NCI-H2227 treated with DMSO at 0.1 percent for 48 hours (cell line): ENCODE data around the gene B3GAT1.
"Not testable (repeated sequence)": the region's sequence is repeated elsewhere in the genome, so short reads cannot be mapped to it uniquely, and the experiment has no call there.

Experiments used
- DNase-seq: peaks from one replicate; lab custom pipeline; 2025; lab: John Stamatoyannopoulos, UW

The B3GAT1 gene

DNA sequence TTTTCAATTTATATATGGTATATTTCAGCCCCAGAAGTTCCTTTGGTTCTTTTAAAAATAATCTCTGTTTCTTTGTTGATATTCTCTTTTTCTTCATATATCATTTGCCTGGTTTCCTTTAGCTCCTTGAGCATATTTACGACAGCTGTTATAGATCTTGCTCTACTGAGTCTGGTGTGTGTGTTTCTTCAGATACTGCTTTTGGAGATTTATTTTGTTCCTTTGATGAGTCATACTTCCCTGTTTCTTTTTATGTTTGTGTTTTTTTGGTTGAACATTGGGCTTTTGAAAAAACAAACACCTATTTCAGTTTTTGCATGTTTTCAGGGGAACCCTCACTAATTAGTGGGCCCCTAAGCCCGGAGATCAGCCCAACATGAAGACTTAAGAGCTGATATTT, 56.9 kb downstream of the B3GAT1 start:
- DNase-seq = no peak

DNA sequence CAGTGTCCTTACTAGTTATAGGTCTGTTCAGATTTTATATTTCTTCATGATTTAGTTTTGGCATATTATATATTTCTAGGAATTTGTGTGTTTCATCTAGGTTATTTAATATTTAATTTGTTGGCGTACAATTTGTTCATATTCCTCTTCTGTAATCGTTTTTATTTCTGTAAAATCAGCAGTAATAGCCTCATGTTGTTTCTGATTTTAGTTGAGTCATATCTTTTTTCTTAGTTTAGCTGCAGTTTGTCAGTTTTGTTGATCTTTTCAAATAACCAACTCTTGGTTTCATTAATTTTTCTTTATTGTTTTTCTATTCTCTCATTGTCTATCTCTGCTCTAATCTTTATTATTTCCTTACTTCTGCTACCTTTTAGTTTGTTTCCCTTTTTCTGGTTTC, 59.9 kb downstream of the B3GAT1 start:
- DNase-seq = no peak

DNA sequence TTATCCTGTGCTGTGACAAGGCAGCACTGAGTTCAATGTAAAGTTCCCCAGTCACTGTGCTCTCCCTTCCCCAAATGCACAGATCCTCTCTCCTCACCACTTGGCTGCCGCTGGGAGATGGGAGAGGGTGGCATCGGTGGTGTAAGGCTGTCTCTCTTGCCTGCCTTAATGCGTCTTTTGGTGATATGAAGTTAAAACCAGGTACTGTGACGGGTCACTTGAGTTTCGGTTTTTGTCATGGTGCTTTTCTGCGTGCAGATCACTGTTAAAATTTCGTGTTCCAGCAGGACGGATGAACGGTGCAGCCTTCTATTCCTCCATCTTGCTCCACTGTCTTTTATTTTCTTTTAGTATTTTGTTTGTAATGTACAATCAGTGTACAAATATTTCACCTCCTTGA, 61.7 kb downstream of the B3GAT1 start:
- DNase-seq = no peak

DNA sequence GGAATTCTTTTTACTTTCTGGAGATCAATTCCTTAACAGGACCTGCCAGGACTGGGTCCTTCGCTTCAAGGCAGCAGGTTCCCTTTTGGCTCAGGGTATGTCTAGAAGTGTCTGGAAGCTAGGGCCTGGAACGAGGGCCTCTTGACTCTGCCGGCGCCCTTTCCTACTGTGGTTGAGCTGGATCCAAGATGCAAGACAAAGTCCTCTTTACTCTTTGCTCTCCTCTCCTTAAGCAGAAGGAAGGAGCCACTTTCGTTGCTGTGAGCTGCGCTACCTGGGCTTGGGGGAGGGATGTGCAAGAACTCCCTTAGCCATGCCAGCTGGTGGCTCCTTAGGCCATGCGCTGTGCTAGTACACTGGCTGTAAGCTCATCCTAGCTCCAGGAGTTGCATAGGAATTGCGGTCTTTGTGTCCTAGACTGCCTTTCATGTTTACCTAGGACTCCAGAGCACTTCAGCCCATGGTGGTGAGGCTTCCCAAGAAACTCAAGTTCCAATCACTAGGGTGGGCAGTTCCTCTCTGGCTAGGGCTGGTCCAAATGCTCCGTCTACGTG, 62.2 kb downstream of the B3GAT1 start:
- no peak for DNase-seq

DNA sequence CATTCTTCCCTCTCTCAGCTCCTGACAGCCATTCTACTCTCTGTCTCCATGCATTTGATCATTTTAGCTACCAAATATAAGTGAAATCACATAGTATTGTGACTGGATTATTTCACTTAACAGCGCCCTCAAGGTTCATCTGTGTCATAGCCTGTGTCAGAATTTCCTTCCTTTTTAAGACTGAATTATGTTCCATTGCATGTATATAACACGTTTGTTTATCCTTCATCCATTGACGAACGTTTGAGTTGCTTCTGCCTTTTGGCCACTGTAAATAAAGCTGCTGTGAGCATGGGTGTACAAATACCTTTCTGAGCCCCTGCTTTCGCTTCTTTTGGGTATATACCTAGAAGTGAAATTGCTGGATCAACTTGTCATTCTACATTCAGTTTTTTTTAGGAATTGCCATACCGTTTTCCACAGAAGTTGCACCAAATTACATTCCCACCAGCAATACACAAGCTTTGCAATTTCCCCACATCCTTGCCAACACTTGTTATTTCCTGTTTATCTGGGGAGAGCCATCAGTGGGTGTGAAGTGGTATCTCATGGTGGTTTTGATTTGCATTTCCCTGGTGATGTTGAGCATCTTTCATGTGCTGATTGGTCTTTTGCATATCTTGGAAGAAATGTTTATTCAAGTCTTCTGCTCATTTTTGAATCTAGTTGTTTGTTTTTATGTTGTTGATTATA, 62.8 kb downstream of the B3GAT1 start:
- DNase-seq = no peak

DNA sequence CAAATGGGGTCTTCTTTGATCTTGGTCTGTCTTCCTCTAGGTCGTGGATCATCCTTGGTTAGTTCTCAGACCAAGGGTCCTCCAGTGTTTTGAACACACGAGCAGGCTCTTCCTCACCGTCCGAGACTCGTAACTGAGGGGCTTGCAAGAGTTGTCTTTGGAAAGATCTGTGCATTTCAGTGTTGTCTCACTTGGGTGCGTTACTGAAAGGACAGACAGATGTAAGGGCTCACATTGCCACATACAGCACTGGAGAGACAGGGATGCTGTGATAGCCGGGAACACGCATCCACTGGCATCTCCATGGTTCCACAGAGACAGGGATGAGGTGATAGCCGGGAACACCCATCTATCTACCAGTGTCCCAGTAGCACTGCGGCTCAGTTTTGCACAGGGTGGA, 64.6 kb downstream of the B3GAT1 start:
- no peak for DNase-seq

DNA sequence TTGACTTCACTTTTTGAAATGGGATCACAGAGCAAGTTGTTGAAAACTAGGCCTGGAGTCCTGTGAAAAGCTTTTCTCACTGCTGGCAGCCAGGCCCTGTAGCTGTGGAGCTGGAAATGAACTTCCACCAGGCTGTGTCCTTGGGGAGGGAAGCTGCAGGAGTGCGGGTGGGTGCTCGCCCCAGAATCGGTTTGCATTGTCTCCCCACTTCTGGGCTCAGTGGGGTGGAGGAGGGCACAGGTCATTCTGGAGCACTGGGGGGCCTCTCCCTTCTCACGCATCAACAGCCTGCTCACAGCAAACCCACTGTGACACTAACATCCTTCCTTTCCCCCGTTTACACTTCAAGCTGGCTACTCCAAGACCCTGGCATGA, 65.1 kb downstream of the B3GAT1 start:
- DNase-seq = no peak

DNA sequence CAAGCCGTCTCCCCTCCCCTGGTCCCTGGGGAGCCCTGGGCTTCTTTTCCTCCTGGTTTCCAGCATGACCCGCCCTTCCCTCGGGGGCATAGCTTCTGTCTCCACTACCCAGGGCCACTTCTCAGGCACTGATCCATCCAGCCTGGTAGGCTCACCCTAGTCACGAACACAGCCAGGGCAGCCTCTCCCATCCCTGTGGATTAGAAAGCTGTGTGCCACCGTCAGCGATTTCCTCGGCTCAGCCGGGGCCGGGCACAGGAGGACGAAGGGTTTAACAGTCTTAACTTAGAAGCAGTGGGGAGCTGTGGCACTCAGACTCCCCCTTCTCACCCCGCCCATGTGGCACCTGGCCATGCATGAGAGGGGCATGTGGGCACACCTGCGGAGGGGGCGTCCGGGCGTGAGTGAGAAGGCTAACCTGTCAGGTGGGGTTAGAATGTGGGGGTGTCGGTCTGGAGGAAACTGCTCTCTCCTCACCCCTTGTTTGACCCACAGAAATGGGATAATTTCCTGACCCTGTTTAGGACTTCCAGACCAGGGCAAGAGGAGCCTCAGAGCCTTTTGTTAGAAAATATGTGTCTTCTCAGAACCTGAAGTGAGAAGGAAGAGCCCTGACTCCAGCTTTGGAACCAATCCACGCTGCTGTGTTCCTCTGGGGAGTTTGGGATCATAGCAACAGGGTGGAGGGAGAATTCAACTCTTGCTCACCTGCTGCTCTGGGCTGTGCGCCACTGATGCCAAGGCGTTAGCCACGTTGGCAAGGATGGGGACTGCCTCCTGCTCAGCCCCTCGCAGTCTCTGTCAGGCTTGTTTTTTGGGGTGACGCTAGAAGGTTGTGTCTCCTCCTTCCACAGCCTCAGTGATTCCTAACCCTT, 65.7 kb downstream of the B3GAT1 start:
- no peak for DNase-seq

DNA sequence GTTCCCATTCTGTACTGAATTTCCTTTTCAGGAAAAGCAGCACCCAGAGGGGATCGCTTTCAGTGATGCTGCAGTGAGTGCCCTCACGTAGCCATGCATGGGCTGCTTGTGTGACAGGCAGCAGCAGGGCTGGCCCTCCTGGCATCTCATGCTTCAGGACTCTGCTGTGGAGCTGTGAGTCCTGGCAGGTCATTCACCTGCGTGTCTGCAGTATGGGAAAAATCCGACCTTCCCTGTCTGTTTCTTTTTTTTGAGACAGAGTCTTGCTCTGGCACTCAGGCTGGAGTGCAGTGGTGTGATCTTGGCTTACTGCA, 66.8 kb downstream of the B3GAT1 start:
- no peak for DNase-seq

DNA sequence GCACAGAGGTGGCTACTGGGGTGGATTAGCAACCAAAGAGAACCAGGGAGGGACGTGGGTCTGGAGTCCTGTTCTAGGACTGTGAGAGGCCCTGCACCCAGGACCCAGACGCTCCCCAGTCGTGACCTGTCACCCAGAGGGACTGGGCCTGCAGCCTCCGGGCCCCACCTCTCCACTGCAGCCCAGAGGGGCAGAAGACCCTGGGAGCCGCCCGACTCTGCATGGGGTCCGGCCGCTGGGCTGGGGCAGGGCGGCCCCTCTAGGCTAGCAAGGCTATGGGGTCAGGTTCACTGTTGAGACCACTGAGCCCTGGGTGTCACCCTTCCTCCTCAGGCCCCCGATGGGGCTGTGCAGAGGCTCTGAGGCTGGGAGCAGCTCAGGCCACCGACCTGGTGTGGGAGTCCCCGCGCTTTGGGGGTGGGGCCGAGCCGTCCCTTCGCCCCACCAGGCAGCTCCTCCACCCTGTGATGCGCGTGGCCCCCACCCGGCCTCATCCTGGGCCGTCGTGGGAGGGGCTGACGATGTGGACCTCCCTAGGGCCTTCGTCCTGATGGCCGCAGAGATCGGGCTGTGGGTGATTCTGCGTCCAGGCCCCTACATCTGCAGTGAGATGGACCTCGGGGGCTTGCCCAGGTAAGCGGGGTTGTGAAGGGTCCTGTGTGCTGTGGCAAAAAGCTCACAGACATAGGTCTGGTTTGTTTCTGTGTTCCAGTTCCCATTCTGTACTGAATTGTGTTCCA, 67.4 kb downstream of the B3GAT1 start:
- DNase-seq = not testable (repeated sequence)

DNA sequence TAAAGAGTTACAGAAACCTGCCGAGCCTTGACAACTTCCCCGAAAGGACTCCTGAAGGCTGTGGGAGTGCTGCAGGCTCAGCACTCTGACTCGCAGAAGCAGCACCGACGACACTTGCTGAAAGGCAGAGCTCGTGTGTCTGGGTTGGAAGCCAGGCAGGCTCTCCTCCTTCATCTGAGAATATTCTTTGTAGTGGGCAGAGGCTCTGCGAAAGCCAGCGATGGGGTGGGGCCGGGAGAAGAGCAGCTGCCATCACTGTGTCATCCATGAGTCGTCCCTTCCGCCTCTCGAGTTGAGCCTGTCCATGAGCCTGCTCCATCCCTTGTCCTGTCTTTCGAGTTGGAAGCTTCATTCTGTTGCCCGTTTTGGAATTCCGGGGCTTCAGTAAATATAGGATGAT, 68.4 kb downstream of the B3GAT1 start:
- DNase-seq = no peak

DNA sequence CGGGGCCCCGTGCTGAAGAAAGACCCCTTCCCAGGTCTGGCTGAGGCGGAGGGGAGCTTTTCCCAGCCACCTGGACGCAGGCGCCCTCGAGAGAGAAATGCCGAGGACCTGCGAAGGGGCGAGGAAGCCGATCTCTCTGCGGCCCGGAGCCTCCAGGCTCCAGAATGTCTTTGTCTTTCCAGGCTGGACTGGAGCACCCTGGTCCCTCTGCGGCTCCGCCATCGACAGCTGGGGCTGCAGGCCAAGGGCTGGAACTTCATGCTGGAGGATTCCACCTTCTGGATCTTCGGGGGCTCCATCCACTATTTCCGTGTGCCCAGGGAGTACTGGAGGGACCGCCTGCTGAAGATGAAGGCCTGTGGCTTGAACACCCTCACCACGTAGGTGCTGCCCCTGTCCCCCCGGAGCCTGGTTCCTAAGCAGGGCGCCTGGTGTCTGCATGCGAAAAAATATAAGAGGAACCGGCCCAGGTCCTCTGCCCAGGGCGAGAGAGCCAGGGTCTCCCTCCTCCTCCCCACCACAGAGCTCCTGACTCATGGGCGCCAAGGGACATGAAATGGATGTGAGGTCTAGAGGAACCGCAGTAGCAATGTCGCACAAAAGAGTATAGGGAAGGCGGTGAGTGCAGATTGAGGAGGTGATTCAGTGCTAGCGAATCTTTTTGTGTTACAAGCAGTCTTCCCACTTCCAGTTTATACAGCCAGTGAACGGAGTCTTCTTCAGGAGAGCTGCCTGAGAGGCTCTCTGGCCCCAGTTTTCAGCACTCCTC, 69.3 kb downstream of the B3GAT1 start:
- DNase-seq = no peak

DNA sequence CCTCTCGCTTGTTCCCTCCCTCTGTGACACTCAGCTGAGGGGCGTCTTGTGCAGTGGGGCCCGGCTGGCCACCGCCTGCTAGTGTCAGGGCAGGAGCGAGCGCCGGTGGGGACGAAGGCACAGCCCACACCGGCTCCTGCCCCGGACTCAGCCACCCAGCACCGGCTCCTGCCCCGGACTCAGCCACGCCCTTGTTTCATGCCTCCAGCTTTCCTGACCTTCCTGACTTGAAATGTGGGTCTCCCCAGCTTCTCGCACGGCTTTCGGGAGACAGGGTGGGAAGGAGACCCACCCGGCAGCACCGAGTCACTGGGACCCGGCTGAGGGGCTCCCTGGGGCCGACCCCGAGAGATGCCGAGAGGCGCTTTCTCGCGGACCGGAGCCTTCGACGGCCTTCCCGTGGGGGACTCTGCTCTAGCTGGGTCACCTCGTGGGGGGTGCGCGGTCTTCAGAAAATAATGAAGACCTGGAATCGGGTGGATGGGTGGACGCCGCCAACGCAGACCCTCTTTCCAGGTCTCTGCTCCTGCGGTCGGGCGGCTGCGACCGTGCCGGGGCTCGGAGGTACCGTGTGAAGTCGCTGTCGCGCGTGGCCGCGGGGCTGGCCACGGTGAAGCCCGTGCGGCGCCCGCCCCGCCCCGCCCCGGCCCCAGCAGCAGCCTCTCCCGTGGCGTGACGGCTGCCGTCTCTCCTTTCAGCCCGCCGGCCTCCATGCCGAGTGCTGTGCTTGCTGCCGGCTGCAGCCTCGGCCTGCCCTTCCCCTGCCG, 70.1 kb downstream of the B3GAT1 start:
- no peak for DNase-seq

DNA sequence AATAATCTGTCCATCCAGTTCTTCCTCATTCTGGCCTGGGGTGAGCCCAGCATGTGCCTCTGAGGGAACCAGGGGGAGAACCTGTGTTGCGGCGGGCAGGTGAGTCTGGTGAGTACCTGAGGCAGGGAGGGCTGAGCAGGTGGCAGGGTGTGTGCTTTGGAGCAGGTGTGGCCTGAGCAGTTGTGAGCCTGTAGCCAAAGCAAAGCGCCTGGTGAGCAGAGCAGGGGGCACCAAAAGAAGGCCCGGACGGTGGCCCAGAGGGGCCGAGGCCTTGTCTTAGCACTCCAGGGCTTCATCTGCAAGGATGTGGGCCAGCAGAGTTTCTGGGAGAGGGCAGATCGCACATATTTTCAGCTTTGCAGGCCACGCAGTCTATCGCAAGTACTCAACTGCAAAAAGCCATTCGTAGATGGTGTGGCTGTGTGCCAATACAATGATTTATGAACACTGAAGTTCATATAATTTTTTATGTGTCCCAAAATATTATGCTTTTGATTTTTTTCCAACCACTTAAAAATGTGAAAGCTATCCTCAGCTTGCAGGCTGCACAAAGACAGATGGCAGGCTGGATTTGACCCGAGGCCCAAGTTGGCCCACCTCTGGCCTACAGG, 71.6 kb downstream of the B3GAT1 start:
- no peak for DNase-seq

DNA sequence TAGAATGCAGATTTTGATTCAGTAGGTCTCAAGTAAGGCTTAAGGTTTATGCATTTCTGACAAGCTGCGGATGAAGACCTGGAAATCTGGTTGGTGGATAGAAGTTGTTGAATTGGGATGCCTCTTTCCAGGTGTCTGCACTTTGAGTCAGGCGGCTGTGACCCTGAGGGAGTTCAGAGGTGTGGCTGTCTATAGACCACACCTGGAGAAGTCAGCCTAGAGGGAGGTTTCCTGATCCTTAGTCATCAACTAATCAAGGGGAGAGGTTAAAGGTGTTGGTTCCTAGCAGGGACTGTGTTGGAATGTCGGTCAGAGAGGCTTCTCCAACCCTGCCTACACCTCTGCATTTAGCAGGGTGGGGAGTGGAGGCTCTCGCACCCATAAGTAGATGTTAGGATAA, 72.3 kb downstream of the B3GAT1 start:
- DNase-seq = no peak

DNA sequence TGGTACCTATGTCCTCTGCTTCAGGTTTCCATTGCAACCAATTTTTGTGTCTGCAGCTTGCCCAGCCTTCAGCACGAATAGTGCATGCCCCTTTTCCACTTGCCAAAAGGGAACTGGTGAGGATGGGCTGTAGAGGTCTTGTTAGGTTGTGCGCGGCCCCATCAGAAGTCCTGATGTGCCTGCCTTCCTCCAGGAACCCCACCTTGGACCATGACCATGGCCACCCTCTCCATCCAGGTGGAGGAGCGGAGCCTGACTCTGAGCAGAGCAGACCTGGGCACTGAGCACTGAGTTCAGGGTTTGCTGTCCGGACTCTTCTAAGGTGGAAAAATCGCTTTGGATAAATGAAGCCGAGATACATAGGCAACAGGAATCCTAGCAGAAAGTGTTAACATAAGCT, 73.4 kb downstream of the B3GAT1 start:
- no peak for DNase-seq

DNA sequence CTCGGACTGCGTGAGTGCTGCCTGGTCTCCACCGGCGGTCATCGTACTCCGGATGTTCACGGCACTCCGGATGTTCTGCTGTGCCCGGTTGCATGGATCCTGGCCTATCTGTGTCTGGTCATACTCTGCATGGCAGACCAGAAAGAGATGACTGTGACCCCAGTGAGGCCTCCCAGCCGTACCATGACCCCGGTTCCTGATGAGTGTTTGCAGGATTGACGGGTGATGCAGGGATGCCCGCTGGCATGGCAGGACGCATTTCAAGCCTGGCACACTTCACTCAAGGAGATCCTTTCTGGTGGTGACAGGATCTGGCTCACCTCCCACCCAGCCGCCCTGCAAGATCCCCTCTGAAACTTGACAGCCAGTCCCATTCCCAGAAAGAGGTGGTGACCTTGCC, 74.0 kb downstream of the B3GAT1 start:
- no peak for DNase-seq

DNA sequence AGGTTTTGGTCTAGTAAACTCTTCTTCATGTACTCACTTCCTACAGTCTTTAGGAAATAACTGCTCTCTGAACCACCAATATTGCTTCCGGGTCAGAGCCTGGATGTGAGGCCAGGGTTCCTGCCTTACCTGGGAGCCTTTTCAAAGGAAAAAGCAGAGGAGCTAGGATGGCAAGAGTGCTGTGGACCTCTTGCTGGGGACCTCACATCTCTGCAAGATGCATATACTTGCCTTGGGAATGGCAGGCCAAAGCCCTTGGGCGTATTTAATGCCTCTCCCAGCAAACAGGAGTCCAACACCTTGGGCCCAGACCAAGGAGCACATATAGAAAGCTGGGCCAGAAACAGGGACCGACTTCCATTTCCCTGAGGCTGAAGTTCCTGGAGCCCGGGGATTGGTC, 75.0 kb downstream of the B3GAT1 start:
- no peak for DNase-seq

DNA sequence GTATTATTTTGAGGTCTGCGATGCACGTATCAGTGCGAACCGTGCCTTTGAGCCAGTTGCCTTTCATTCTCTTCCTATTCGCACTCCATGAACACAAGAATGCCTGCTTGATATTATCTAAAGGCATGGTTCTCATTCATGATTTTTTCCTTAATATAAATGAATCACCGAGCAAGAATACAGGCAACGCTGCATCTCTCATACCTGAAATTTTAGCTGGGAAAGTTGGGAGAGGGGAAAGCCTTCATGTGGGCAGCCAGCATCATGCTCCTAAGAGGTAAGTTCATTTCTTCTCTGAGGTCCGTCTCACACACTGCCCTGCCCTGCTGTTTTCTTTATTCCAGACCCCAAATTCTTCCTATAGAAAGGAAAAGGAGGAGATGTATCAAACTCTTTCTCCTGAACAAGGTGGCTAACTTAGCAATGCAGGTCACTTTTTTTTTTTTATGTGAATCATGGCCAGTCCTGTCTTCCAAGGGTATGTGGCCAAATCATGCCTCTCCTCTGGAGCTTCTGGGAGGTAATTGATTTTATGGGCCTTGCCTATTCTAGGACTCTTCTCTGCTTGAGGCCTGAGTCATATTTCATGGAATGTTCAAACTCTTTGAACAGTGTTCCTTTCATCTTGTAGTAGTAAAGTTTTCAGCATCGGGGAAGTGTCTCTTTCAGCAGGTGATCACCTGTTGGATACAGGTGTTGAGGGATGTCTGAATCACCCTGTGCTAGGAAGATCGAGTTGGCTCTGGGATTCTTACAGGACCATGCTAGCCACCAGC, 77.1 kb downstream of the B3GAT1 start:
- no peak for DNase-seq

DNA sequence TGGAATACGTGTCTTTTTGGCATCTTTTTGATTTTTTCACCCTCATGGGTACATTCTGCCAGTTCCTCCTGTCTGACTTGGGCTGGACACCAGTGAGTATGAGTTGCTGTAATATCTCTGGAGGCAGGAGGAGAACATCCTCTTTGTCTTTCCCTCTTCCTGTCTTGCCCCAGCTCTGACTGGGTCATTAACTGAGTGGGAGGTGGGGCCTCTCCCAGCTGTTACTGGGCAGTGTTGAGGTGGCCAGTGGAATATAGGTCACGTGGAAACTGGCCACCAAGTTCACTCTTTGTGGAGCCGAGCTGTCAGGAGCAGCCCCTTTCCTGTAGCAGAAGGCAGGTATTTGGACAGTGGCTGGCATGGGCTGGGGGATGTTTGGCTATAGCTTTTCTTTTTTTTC, 78.1 kb downstream of the B3GAT1 start:
- no peak for DNase-seq
